GM21515 (cell line): ENCODE measurements around the gene MAMDC4.
A peak's percentile ranks its signal among the peaks of the same experiment; 100 is the strongest.

Experiments
- ATAC-seq: cut with Tn5 transposase; IDR thresholded peaks from one replicate; pipeline ENCODE4 v1.9.1; 2021; ENCODE audit not compliant: unreplicated experiment

The MAMDC4 gene

DNA sequence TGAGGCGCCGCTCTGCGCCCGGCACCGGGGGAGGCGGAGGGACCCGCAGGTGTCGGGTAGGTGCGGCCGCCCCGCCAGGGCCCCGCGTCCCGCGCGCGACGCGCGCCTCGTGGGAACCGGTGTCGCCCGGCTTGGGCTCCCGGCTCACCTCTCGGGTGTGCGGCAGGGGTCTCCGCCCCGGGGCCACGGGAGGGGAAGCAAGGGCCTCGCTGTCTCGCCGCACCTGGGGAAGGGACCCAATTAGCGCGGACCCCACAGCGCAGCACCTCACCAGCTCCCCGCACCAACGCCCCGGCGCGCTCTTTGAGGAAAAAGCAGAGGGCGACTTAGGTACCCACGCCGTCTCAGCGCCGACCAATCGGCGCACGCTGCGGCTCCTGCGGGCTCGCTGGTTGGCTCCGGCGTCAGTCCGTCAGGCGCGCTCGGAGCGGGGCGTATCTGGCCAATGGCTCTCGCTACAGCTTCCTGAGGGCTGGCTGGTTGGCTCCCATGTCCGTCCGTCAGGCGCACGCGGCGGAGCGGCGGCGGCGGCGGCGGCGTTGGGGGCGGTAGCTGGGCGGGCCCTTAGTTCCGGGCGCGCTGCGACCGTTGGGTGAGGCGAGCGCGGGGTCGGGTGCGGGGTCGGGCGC, 33.9 kb downstream of the MAMDC4 start, which contains the start of gene TRAF2:
TRAF2 (plus strand) TSS at position 567 of the 629 bp plus-strand sequence. CDS start 12,225 bp downstream, outside the sequence.
- peak; percentile 77 for ATAC-seq

DNA sequence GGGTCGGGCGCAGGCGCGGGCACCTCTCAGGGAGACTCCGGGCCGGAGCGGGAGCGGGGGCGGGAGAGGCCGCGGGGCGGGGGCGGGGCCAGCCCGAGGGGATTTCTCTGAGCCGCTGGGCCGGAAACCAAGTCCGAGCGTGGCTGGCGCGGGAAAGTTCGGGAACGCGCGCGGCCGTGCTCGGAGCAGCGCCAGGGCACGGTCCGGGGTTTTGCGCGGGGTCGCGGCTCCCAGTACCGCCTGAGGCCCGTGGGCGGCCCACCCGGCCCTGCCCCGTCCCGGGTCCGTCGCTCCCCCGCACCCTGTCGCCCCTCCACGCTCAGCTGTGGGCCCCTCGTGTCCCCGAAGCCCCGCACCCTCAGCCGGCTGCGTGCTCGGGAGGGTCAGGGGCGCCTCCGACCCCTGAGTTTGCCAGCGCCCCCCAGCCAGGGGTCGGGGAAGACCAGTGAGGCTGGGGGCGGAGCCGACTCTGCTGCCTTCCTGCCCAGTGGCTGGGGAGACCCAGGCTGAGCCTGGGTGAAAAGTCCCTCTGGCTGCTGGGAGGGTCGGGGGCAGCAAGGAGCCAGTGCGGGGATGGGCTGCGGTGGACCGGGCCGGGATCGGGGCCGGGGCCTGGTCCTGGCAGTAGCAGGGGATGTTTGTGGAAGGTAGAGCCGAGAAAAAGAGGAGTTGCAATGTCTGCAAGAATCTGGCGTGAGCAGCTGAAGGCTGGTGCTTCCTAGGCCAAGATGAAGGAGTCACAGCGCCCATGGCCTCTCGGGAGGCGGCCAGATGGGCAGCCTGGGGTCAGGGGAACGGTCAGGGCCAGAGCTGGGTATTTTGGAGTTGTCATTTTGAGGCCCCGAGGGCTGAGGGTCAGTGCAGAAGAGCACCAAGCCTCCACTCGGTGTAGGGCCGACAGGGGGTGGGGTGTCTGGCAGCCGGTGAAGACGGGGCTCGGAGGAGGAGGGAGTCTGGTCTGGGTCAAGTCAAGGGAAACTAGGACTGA, 34.8 kb downstream of the MAMDC4 start:
- ATAC-seq: peak; percentile 19

DNA sequence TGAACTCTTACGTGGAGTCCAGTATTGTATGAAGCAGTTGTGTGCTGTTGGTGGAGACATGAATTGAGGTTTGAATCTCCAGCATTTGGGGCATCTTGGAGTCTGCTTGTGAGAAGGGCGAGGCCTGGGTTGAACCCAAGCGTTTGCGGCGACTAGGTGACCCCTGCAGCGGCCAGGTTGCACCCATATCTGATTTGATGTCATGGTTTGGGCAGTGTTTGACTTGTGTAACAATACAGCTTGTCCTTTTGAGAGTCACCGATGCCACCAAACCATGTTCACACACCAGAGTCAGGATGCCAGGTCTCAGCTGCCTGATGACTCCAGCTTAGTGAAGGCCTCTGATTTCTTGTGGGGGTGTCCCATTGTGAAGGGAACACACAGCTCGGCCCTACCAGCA, 36.3 kb downstream of the MAMDC4 start:
- ATAC-seq: no peak

DNA sequence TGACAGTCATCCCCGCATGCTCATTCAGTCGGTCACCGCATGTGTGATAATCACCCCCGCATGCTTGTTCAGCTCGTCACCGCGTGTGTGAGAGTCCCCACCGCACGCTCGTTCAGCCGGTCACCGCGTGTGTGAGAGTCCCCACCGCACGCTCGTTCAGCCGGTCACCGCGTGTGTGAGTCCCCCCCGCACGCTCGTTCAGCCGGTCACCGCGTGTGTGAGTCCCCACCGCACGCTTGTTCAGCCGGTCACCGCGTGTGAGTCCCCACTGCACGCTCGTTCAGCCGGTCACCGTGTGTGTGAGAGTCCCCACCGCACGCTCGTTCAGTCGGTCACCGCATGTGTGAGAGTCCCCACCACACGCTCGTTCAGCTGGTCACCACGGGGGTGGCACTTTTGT, 37.7 kb downstream of the MAMDC4 start:
- ATAC-seq: no peak

DNA sequence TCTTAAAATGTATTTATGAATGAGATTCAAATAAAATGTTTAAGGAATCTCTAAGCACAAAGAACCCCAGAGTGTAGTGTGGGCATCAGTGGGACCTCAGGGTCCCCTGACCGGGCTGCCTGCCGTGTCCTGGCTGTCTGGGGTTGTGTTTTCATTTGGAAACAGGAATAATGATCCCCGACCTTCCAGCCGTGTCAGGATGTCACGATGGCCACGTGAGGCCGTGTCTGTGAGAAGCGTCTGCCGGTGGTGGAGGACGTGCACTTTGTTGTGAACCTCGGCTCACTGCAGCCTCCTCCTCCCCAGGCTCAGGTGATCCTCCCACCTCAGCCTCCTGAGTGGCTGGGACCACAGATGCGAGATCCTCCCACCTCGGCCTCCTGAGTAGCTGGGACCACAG, 38.5 kb downstream of the MAMDC4 start:
- no peak for ATAC-seq

DNA sequence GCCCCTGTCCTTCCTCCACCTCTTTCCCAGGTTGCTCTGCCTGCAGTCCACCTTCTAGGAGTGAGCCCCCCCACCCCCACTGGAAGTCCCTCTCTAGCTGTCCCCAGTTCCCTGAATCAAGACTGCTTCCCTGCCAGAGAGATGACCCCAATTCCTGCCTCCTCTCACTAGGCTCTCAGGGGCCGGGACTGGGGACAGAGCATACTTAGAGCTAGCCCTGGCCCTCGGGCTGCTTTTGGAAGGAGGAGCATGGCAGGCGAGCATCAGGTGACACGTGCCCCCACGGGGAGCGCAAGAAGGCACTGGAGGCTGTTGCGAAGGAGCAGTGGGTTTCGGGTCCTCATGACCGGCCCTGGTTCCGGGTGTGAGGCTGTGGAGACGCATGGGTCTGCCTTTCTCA, 43.9 kb downstream of the MAMDC4 start:
- ATAC-seq: no peak

DNA sequence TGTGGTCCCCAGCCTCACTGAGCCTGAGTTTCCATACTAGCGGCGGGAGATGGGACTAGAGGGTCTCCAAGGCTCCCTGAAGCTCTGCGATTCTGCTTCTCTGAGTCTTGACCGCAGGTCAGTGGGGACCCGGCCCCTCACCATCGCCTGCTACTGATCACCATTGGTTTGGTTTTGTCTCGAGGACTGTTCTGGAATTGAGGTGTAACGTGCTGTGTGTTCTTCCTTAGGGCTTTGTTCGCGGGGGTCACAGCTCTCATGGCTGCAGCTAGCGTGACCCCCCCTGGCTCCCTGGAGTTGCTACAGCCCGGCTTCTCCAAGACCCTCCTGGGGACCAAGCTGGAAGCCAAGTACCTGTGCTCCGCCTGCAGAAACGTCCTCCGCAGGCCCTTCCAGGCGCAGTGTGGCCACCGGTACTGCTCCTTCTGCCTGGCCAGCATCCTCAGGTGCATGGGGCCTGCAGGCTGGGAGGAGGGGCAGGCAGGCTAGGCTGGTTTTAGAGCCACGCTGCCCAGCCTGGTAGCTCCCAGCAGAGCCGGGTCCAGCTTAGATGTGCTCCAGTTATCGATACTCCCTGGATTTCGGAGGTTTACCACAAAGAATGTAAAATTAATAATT, 46.4 kb downstream of the MAMDC4 start:
- ATAC-seq: no peak

DNA sequence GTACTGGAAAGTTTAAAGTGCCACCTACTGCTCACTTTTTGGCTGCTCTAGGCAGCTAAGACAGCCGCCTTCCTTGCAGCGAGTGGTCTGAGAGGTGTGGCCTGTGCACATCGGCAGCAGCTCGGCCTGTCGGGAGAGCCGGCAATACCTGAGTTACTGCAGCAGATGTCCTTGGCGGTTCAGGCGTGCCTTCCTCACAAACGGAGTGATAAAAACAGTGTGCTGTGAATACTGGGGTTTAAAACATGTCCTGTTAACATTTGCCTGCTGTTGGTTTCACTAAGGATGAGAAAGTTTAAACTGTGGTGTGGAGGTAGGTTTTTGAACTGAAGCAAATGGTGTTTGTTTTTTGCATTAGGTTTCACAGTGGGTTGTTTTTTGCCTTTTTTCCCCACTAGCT, 47.0 kb downstream of the MAMDC4 start:
- ATAC-seq: peak; percentile 39

DNA sequence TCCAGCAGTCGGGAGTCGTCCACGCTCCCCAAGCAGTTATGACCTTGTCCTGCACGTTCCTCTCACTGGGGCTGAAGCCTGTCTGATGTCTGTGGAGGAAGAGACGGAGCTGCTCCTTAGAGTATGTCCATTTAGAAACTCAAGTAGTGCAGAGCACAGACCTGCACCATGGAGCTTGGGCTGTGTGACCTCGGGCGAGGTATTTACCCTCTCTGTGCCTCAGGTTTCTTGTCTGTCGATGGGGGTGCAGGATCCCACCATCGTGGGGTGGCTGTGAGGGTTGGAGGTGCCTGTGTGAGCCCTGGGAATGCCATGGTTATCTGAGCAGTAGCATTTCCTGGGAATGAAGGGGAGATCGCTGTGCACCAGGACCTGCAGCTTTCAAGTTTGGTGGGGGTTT, 48.4 kb downstream of the MAMDC4 start:
- ATAC-seq: no peak

DNA sequence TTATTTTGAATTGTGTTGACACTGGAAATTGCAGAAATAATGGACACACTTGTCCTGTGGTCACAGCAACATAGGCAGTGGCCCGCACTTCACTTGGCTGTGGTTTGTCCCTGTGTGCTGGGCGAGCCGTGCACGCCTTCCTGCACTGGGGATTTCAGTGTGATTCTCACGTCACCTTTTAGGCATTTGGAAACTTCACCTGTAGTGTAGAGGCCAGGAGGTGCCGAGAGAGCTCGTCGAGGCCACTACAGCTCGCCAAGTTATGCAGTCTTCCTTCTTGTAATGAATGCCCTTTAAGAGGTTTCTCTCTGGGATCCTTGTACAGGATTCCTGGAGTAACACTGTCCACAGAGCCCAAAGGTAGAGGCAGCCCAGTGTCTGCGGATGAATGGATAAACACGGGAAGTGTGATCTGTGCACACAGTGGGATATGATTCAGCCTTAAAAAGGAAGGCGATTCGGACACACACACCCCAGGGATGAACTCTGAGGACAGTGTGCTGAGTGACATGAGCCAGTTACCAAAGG, 48.9 kb downstream of the MAMDC4 start:
- no peak for ATAC-seq

DNA sequence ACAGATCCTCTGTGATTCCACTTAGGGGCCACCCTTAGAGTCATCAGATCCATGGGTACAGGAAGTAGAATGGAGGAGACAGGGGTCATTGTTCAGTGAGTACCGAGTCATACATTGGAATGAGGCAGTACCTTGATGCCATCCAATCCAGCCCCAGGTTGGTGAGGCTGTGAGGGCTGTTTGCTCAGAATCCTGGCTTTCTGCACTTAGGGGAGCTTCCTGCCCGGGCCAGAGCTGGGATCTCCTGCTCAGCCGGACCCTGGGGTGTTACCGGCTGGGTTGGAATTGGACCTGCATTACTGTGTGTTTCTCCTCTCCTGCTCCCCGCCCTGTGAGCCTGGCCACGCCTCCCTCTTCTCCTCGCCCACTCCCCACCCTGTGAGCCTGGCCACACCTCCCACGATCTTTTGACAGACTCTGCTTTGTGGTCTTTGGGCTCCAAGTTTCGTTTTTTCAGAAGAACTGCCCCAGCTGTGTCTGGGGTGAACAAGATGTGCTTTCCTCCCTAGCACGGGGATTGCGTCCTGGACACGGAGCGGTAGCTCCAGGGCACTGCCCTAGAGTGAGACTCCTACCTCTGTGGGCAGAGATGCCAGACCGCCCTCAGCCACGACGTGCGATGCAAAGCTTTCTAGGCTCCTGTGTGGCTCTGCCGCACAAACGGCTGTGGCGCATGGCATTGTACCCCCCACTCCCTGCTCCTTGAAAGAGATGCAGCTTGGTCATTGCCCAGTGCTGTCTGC, 49.5 kb downstream of the MAMDC4 start:
- ATAC-seq: peak; percentile 46

DNA sequence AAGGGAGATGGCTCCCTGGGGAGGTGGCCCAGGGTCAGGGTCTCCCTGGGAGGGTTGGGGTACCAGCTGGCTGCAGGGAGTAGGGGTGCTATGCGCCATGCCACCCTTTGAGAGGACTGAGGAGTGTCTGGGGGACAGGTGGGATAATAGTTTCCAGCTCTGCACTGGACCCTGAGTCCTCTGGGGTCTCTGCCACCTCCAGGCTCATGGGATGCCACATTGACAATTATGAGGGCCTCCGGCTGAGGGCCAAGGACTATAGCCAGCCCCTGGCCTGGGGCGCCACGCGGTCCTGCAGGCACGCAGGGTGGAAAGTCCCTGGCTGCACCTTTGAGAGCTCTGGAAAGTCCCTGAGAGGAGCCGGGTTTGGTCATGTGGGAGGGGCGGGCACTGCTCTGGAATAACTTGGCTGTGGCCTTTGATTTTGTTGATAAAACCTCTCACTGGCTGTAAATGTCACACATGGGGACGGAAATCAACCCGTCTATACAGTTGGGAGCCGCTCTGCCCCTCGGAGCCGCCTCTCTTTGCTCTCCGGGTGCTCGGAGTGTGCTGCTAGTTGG, 50.2 kb downstream of the MAMDC4 start:
- peak; percentile 41 for ATAC-seq

DNA sequence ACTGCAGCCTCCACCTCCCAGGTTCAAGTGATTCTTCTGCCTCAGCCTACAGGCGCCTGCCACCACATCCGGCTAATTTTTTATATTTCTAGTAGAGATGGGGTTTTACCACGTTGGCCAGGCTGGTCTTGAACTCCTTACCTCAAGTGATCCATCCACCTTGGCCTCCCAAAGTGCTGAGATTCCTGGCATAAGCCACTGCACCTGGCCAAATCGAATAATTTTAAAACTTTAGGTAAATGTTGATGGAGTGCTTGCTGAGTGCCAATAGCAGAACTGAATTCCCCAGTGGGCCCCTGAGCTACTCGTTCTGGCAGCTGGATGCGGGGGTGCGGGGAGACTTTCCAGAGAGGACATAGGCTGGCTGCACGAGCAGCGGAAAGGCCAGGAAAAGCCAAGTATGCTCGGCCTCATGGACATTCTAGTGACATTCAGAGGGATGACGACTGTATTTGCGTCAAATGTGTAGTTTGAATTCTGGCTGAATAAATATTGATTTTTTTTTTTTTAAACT, 51.0 kb downstream of the MAMDC4 start:
- no peak for ATAC-seq

DNA sequence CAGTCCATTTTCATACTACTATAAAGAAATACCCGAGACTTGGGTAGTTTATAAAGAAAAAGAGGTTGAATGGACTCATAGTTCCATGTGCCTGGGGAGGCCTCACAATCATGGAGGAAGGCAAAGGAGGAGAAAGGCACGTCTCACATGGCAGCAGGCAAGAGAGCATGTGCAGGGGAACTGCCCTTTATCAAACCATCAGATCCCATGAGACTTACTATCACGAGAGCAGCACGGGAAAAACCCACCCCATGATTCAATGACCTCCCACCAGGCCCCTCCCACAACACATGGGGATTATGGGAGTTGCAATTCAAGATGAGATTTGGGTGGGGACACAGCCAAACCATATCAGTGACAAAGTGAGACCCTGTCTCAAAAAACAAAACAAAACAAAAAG, 54.1 kb downstream of the MAMDC4 start:
- ATAC-seq: no peak

DNA sequence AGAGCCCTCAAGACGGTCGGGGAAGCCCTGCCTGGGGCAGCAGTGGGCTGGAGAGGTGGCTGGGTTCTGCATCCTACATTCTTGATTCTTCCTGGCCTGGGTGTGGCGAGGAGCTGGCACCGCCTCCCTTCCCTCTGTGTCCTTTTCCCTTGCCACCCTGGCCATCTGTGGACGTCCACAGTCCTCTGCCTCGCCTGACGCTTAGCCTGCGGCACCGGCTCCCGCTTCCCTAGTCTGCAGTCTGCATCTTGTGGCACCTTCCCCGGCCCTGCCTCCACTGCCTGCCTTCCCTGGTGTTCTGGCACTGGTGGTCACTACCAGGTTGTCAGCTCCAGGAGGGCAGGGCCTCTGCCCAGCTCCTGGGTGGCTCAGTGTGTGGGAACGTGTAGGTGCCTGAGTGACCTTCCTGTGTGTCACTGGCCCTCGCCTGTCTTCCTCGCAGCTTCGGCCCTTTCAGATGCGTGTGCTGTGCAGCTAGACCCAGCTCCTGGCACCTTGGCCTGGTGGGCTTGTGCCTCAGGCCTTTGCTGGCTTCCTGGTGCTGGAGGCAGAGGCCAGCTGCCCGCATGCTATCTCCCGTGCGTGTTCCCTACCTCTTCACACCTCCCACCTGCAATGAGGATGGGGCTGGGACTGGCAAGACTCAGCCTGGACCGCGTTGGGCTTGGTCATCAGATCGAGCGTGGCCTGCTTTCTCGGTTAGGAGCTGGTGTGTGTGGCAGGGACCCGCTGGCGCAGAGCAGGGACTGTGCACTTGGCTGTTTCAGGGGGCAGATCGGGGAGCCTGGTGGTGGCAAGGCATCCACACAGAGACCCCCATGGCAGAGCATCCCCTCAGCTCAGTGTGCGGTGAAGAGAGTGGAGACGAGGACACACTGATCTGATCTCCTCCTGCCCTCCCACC, 55.1 kb downstream of the MAMDC4 start:
- ATAC-seq: no peak
